Omental fat pad (tissue), 4 donors: ENCODE data around the gene PFKFB3. TPM values are rescaled to one million over a fixed set of nuclear protein-coding genes. Genes with fewer than 3 reads are reported as not detected.
A peak's percentile ranks its signal among the peaks of the same experiment; 100 is the strongest.
"Not testable (repeated sequence)": the region's sequence is repeated elsewhere in the genome, so short reads cannot be mapped to it uniquely, and the experiment has no call there.

Experiments used
- ATAC-seq: fragments of 150-250 bp; one replicate; pipeline ENCODE4 v1.9.1; 2016; ENCODE audit warnings: mild to moderate bottlenecking, moderate library complexity; ENCODE audit not compliant: low FRiP score
- DNase-seq: peaks from one replicate; pipeline ENCODE4 v3.0.0-alpha.2; 2019; ENCODE audit warnings: low spot score
- total RNA-seq, 4 donors: library from RNA; depleted of rRNA; stranded (reverse); fragments of >200 nt; gene quantifications; one replicate each; pipeline ENCODE4 v1.1.0, GENCODE V29; 2016
- TF ChIP-seq, protein P1 (sequence below), 3 donors: fragments of 450-650 bp; IDR thresholded peaks; one replicate each; pipeline ENCODE4 v1.5.1; 2016 to 2017; ENCODE audit warnings: antibody characterized with exemption in 3 of 3, mild to moderate bottlenecking in 3 of 3, moderate library complexity in 2 of 3

The PFKFB3 gene
- total RNA-seq, 4 donors from 2014 or later = 213 to 1,086 (median 354) TPM

- DNase-seq (no peak), ATAC-seq (no peak)
- TF ChIP-seq, protein P1, sequence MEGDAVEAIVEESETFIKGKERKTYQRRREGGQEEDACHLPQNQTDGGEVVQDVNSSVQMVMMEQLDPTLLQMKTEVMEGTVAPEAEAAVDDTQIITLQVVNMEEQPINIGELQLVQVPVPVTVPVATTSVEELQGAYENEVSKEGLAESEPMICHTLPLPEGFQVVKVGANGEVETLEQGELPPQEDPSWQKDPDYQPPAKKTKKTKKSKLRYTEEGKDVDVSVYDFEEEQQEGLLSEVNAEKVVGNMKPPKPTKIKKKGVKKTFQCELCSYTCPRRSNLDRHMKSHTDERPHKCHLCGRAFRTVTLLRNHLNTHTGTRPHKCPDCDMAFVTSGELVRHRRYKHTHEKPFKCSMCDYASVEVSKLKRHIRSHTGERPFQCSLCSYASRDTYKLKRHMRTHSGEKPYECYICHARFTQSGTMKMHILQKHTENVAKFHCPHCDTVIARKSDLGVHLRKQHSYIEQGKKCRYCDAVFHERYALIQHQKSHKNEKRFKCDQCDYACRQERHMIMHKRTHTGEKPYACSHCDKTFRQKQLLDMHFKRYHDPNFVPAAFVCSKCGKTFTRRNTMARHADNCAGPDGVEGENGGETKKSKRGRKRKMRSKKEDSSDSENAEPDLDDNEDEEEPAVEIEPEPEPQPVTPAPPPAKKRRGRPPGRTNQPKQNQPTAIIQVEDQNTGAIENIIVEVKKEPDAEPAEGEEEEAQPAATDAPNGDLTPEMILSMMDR (IDR thresholded peaks at IDR 0.05) = no peak
These were observed 31.6 kb downstream of the PFKFB3 start for GRCh38 chr10:6234371-6234770.

DNA sequence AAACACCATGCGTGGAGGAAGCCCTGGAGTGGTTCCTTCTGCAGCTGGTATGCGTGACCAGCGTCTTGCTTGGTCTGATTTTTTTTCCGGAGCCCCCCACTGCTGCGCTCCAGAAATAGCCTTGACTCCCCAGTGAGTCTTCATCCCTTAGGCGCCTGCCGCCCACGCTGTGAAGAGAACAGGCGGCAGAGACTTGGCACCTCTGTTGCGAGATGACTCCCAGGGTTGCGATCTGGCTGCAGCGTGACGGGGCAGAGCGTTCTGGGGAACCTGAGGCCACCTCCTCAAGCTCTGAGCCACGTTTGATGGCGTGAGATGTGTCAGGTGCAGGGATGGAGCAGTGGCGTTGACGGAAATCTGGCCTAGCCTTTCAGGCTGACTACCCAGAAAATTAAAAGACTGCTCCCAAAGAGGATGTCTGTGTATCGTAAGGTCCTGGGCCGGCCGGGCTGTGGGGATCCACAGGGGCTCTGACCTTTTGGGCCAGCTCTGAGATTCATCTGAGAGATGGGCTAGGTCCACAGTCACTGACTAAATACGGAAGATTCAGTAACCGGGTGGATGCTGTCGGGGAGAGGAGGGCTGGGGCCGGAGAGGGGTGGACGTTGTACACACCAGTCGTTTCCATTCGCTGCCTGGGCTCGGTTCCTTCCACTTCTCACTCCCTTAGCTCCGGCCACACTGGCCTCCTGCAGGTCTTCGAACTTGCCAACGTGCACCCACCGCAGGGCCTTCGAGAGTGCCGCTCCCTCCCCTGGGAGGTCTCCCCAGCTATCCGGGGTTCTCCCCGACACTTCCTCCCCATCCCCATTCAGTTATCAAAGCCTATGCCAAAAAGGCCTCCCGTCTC, 33.8 kb downstream of the PFKFB3 start:
- DNase-seq (no peak), ATAC-seq (no peak)

GRCh38 chr10:6237199-6237530, 34.4 kb downstream of the PFKFB3 start:
- ATAC-seq (no peak), DNase-seq (no peak)
- TF ChIP-seq, protein P1 (IDR thresholded peaks at IDR 0.05) = no peak

More for the DNA sequence above, 33.8 kb downstream of the PFKFB3 start:
- TF ChIP-seq, protein P1 (IDR thresholded peaks at IDR 0.05) = no peak

DNA sequence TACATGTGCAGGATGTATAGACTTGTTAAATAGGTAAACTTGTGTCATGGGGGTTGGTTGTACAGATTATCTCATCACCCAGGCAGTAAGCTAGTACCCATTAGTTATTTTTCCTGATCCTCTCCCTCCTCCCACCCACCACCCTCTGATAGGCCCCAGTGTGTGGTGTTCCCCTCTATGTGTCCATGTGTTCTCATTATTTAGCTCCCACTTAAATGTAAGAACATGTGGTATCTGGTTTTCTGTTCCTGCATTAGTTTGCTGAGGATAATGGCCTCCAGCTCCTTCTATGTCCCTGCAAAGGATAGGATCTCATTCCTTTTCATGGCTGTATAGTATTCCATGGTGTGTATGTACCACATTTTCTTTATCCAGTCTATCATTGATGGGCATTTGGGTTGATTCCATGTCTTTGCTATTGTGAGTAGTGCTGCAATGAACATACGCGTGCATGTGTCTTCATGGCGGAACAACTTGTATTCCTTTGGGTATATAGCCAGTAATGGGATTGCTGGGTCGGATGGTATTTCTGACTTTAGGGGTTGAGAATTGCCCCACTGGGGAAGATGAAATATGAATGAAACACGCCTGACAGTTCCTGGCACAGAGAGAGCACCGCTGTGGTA, 36.0 kb downstream of the PFKFB3 start:
- not testable (repeated sequence) for ATAC-seq, DNase-seq

- TF ChIP-seq, protein P1 (IDR thresholded peaks at IDR 0.05) = no peak
- peak; percentile 83 for ATAC-seq
- DNase-seq = no peak
These were observed 36.7 kb downstream of the PFKFB3 start for GRCh38 chr10:6239213-6239991.

- DNase-seq = no peak
- TF ChIP-seq, protein P1 (IDR thresholded peaks at IDR 0.05) = no peak
These were observed 37.5 kb downstream of the PFKFB3 start for GRCh38 chr10:6240254-6240653.

GRCh38 chr10:6242089-6242488, 39.4 kb downstream of the PFKFB3 start:
- TF ChIP-seq, protein P1 (IDR thresholded peaks at IDR 0.05) = no peak

More at GRCh38 chr10:6240254-6240653, 37.5 kb downstream of the PFKFB3 start:
- ATAC-seq = no peak

More at GRCh38 chr10:6242089-6242488, 39.4 kb downstream of the PFKFB3 start:
- ATAC-seq = no peak
- DNase-seq = no peak
